ENCODE measurements around the gene ATAD3A.
"Not testable (repeated sequence)": the region's sequence is repeated elsewhere in the genome, so short reads cannot be mapped to it uniquely, and the experiment has no call there.

The ATAD3A gene

GRCh38 chr1:1484976-1485750 is 26.8 kb upstream of the ATAD3A start:
- H3K4me3 ChIP-seq (replicated peaks; ENCODE audit: insufficient read depth, low read length); H3K27ac ChIP-seq (replicated peaks); DNase-seq (ENCODE audit: low read depth in 1 of 2, low spot score in 1 of 2); H3K27me3 ChIP-seq (ENCODE audit: insufficient read depth, poor library complexity, severe bottlenecking): not testable (repeated sequence)

GRCh38 chr1:1485755-1486317 is 26.1 kb upstream of the ATAD3A start:
- H3K27ac ChIP-seq (replicated peaks); DNase-seq (ENCODE audit: low read depth in 1 of 2, low spot score in 1 of 2); H3K4me3 ChIP-seq (replicated peaks; ENCODE audit: insufficient read depth, low read length); H3K27me3 ChIP-seq (ENCODE audit: insufficient read depth, poor library complexity, severe bottlenecking): not testable (repeated sequence)

GRCh38 chr1:1487701-1488100 is 24.3 kb upstream of the ATAD3A start:
- Histone ChIP-seq H3K27ac (replicated peaks) (no peak overlapping the region), H3K4me3 (replicated peaks; ENCODE audit: insufficient read depth, low read length) (no peak overlapping the region), H3K27me3 (ENCODE audit: insufficient read depth, poor library complexity, severe bottlenecking) (no peaks in the 10 kb centered on the region)
- no peak for TF ChIP-seq SPI1 (IDR thresholded peaks at IDR 0.05; ENCODE audit: borderline replicate concordance, low read depth)
- TF ChIP-seq GABPA (IDR thresholded peaks at IDR 0.05; ENCODE audit: low read depth): no peak
- TF ChIP-seq CTCF (IDR thresholded peaks at IDR 0.05; ENCODE audit: insufficient read depth, low read length): no peak
- TF ChIP-seq REST (IDR thresholded peaks at IDR 0.05; ENCODE audit: insufficient replicate concordance, low read depth): no peak
- TF ChIP-seq POLR2AphosphoS5 (IDR thresholded peaks at IDR 0.05; ENCODE audit: low read depth): no peak
- no peak for DNase-seq (ENCODE audit: low read depth in 1 of 2, low spot score in 1 of 2)

- Histone ChIP-seq H3K27ac (replicated peaks) (no peak overlapping the region), H3K4me3 (replicated peaks; ENCODE audit: insufficient read depth, low read length) (no peak overlapping the region), H3K27me3 (ENCODE audit: insufficient read depth, poor library complexity, severe bottlenecking) (no peaks in the 10 kb centered on the region)
- TF ChIP-seq REST (IDR thresholded peaks at IDR 0.05; ENCODE audit: insufficient replicate concordance, low read depth) (no peak), CTCF (IDR thresholded peaks at IDR 0.05; ENCODE audit: insufficient read depth, low read length) (no peak), POLR2AphosphoS5 (IDR thresholded peaks at IDR 0.05; ENCODE audit: low read depth) (no peak), SPI1 (IDR thresholded peaks at IDR 0.05; ENCODE audit: borderline replicate concordance, low read depth) (no peak), GABPA (IDR thresholded peaks at IDR 0.05; ENCODE audit: low read depth) (no peak)
- DNase-seq (ENCODE audit: low read depth in 1 of 2, low spot score in 1 of 2): no peak
Observed at GRCh38 chr1:1489231-1489630, 22.7 kb upstream of the ATAD3A start.

GRCh38 chr1:1489861-1490260 is 22.1 kb upstream of the ATAD3A start:
- Histone ChIP-seq H3K27me3 (ENCODE audit: insufficient read depth, poor library complexity, severe bottlenecking) (no peaks in the 10 kb centered on the region), H3K27ac (replicated peaks) (no peak overlapping the region), H3K4me3 (replicated peaks; ENCODE audit: insufficient read depth, low read length) (no peak overlapping the region)
- TF ChIP-seq GABPA (IDR thresholded peaks at IDR 0.05; ENCODE audit: low read depth): no peak
- TF ChIP-seq POLR2AphosphoS5 (IDR thresholded peaks at IDR 0.05; ENCODE audit: low read depth): no peak
- TF ChIP-seq SPI1 (IDR thresholded peaks at IDR 0.05; ENCODE audit: borderline replicate concordance, low read depth): no peak
- no peak for TF ChIP-seq REST (IDR thresholded peaks at IDR 0.05; ENCODE audit: insufficient replicate concordance, low read depth)
- TF ChIP-seq CTCF (IDR thresholded peaks at IDR 0.05; ENCODE audit: insufficient read depth, low read length): no peak
- DNase-seq (ENCODE audit: low read depth in 1 of 2, low spot score in 1 of 2): no peak
